Measurements from ENCODE around the gene HPS5.
A peak's percentile ranks its signal among the peaks of the same experiment; 100 is the strongest.

HPS5 gene

DNA sequence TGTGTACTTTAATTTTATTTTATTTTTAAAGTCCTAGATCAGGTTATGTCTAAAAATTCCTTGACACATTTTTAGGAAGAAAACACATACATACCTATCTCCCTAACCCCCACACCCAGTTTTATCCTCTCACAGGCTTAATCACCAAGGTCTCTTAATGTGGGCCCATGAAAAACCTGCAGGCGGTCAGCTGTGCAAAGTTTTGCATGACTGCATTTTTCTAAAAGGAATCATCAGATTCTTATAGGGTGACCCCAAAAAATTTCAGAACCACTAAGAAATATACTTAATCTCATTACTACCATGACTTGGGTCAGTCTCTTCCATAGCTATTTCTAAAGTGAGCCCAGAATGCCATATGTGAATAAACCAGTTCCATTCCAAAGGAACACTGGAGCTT, 36.1 kb downstream of the HPS5 start:
- Histone ChIP-seq H3K27ac (no peak overlapping the region), H2AFZ (ENCODE audit: low read depth) (no peak overlapping the region), H3K4me2 (no peak overlapping the region), H3K27me3 (ENCODE audit: insufficient read depth, low read depth) (no peaks in the 10 kb centered on the region), H3K36me3 (ENCODE audit: insufficient read depth) (no peaks in the 10 kb centered on the region), H3K79me2 (ENCODE audit: insufficient read depth, low read depth) (no peaks in the 10 kb centered on the region), H3K4me1 (ENCODE audit: low read depth, poor library complexity, severe bottlenecking) (peaks cover 4% of the 10 kb centered on the region), H4K20me1 (ENCODE audit: insufficient read depth) (no peaks in the 10 kb centered on the region), H3K4me3 (IDR thresholded peaks at IDR 0.05; ENCODE audit: insufficient read depth, low read depth, low read length) (no peak overlapping the region), H3K9ac (no peak overlapping the region)
- TF ChIP-seq, protein P1, sequence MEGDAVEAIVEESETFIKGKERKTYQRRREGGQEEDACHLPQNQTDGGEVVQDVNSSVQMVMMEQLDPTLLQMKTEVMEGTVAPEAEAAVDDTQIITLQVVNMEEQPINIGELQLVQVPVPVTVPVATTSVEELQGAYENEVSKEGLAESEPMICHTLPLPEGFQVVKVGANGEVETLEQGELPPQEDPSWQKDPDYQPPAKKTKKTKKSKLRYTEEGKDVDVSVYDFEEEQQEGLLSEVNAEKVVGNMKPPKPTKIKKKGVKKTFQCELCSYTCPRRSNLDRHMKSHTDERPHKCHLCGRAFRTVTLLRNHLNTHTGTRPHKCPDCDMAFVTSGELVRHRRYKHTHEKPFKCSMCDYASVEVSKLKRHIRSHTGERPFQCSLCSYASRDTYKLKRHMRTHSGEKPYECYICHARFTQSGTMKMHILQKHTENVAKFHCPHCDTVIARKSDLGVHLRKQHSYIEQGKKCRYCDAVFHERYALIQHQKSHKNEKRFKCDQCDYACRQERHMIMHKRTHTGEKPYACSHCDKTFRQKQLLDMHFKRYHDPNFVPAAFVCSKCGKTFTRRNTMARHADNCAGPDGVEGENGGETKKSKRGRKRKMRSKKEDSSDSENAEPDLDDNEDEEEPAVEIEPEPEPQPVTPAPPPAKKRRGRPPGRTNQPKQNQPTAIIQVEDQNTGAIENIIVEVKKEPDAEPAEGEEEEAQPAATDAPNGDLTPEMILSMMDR (conservative IDR thresholded peaks at IDR 0.05; ENCODE audit: low read depth, low read length) = no peak

DNA sequence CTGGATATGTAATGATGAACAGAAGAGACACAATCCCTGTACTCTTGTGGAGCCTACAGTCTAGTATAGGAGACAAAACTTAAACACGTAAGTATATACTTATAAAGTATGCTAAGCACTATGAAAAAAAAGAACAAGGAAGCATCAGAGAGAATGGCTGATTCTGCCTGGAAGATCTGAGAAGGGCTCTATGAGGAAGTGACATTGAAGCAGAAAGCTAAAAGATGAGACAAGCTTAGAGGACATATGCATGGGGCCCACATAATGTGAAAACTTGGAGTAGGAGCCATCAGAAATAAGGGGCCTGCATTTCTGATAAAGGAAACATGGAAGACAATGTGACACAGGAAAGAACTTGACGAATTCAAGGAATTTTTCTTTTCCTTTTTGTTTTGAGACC, 39.3 kb downstream of the HPS5 start:
- Histone ChIP-seq H3K36me3 (ENCODE audit: insufficient read depth) (no peaks in the 10 kb centered on the region), H3K4me3 (IDR thresholded peaks at IDR 0.05; ENCODE audit: insufficient read depth, low read depth, low read length) (no peak overlapping the region)
- TF ChIP-seq, protein P1 (conservative IDR thresholded peaks at IDR 0.05; ENCODE audit: low read depth, low read length) = no peak

DNA sequence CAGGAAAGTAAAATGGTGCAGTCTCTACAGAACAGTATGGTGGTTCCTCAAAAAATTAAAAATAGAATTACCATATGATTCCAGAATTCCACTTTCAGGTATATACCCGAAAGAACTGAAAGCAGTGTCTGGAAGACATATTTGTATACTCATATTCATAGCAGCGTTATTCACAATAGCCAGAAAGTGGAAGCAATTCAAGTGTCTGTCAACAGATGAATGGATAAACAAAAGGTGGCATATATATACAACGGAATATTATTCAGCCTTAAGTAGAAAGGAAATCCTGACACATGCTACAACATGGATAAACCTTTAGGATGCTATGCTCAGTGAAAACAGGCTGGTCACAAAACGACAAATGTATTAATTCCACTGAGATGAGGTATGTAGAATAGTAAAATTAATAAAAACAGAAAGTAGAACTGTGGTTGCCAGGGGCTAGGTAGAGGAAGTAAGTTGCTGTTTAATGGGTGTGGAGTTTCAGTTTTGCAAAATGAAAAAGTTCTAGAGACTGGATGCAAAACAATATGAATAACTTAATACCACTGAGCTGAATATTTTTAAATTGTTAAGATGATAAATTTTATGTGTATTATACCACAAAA, 41.4 kb downstream of the HPS5 start:
- no peak overlapping the region for H3K9ac ChIP-seq
- H3K27me3 ChIP-seq (ENCODE audit: insufficient read depth, low read depth) = no peaks in the 10 kb centered on the region
- TF ChIP-seq, protein P1 (conservative IDR thresholded peaks at IDR 0.05; ENCODE audit: low read depth, low read length) = no peak
- H3K79me2 ChIP-seq (ENCODE audit: insufficient read depth, low read depth) = no peaks in the 10 kb centered on the region
- H3K4me2 ChIP-seq = peak overlapping the region; percentile 4; the same call in 1 of the 2 replicates
- no peak overlapping the region for H3K4me3 ChIP-seq (IDR thresholded peaks at IDR 0.05; ENCODE audit: insufficient read depth, low read depth, low read length)
- H3K4me1 ChIP-seq (ENCODE audit: low read depth, poor library complexity, severe bottlenecking) = peaks cover 10% of the 10 kb centered on the region
- H3K36me3 ChIP-seq (ENCODE audit: insufficient read depth) = no peaks in the 10 kb centered on the region
- H4K20me1 ChIP-seq (ENCODE audit: insufficient read depth) = no peaks in the 10 kb centered on the region
- no peak overlapping the region for H3K27ac ChIP-seq
- no peak overlapping the region for H2AFZ ChIP-seq (ENCODE audit: low read depth)

More for the DNA sequence above, 39.3 kb downstream of the HPS5 start:
- H3K4me2 ChIP-seq = no peak overlapping the region
- H3K79me2 ChIP-seq (ENCODE audit: insufficient read depth, low read depth) = no peaks in the 10 kb centered on the region
- no peak overlapping the region for H3K27ac ChIP-seq
- no peaks in the 10 kb centered on the region for H4K20me1 ChIP-seq (ENCODE audit: insufficient read depth)
- H3K27me3 ChIP-seq (ENCODE audit: insufficient read depth, low read depth) = no peaks in the 10 kb centered on the region
- H3K4me1 ChIP-seq (ENCODE audit: low read depth, poor library complexity, severe bottlenecking) = peaks cover 10% of the 10 kb centered on the region
- no peak overlapping the region for H2AFZ ChIP-seq (ENCODE audit: low read depth)
- H3K9ac ChIP-seq = no peak overlapping the region

DNA sequence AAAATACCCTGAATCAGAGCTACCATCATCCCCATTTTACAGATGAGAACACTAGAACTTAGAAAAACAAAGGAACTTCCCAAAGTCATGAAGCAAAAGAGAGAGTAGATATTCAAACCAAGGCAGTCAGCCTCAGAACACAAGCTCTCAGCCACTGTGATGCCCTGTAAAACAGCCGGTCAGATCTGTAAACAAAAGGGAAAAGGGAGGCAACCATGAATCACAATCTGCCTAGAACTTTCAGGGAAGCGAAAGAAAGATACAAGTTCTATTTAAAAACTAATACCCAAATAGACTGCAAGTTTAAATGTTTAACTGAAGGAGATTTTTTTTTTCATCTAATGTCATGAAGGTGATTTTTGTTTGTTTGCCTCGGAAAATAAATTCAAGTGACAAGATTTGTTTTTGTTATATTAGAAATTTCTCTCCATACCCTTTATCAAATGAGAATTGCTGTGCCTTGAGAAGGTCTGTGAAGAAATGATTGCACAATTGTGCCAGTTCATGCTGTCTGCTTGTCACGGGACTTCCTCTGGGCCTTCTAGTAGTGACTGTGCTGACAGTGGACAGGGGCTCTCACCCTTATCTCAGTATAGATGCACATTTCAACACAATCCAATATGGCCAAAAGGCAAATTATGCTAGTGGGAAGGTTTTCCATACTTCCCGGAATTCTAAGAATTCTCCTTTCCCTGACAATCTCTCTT, 44.2 kb downstream of the HPS5 start:
- Histone ChIP-seq H3K4me2 (no peak overlapping the region), H3K4me3 (IDR thresholded peaks at IDR 0.05; ENCODE audit: insufficient read depth, low read depth, low read length) (no peak overlapping the region), H3K9ac (no peak overlapping the region), H3K27me3 (ENCODE audit: insufficient read depth, low read depth) (no peaks in the 10 kb centered on the region), H3K79me2 (ENCODE audit: insufficient read depth, low read depth) (no peaks in the 10 kb centered on the region), H3K27ac (no peak overlapping the region), H3K4me1 (ENCODE audit: low read depth, poor library complexity, severe bottlenecking) (peaks cover 10% of the 10 kb centered on the region), H3K36me3 (ENCODE audit: insufficient read depth) (no peaks in the 10 kb centered on the region), H2AFZ (ENCODE audit: low read depth) (no peak overlapping the region), H4K20me1 (ENCODE audit: insufficient read depth) (no peaks in the 10 kb centered on the region)
- TF ChIP-seq, protein P1 (conservative IDR thresholded peaks at IDR 0.05; ENCODE audit: low read depth, low read length) = no peak

Data from KMS-11 (cell line).